GM18505 (cell line): ENCODE data around the gene NFATC2IP.
"Not testable (repeated sequence)": the region's sequence is repeated elsewhere in the genome, so short reads cannot be mapped to it uniquely, and the experiment has no call there.

Experiments used
- ATAC-seq: cut with Tn5 transposase; IDR thresholded peaks from one replicate; pipeline ENCODE4 v1.9.1; 2021; ENCODE audit not compliant: unreplicated experiment
- POLR2A ChIP-seq: IDR thresholded peaks from 4 replicates; pipeline ENCODE4 v1.6.1; 2011; ENCODE audit warnings: borderline replicate concordance; ENCODE audit not compliant: insufficient read depth, insufficient read length; ENCODE audit errors: extremely low read depth

Gene NFATC2IP

GRCh38 chr16:28923231-28923587, 27.5 kb upstream of the NFATC2IP start:
- ATAC-seq: no peak
- no peak for TF ChIP-seq POLR2A

GRCh38 chr16:28923652-28924398, 26.9 kb upstream of the NFATC2IP start:
- peak; percentile 81 for TF ChIP-seq POLR2A
- peak; percentile 42 for ATAC-seq

- no peak for ATAC-seq
- TF ChIP-seq POLR2A: no peak
Observed at GRCh38 chr16:28924399-28924761, 26.4 kb upstream of the NFATC2IP start.

- peak; percentile 57 for ATAC-seq
- TF ChIP-seq POLR2A: no peak
Observed at GRCh38 chr16:28924762-28925385, 25.9 kb upstream of the NFATC2IP start, which contains the start of gene RABEP2. TSS of gene RABEP2 (minus strand) at chr16:28925238. CDS start at chr16:28925163, 75 bp downstream.

- peak; percentile 91 for TF ChIP-seq POLR2A
- ATAC-seq: peak; percentile 31
Observed at GRCh38 chr16:28925386-28926228, 25.1 kb upstream of the NFATC2IP start.

- not testable (repeated sequence) for ATAC-seq
Observed at GRCh38 chr16:28926284-28926683, 24.5 kb upstream of the NFATC2IP start.

GRCh38 chr16:28927815-28928214, 22.9 kb upstream of the NFATC2IP start:
- no peak for TF ChIP-seq POLR2A
- no peak for ATAC-seq

- no peak for ATAC-seq
- TF ChIP-seq POLR2A: no peak
Observed at GRCh38 chr16:28930203-28930602, 20.5 kb upstream of the NFATC2IP start.

GRCh38 chr16:28930652-28931051, 20.1 kb upstream of the NFATC2IP start:
- TF ChIP-seq POLR2A: no peak
- no peak for ATAC-seq

- peak; percentile 71 for TF ChIP-seq POLR2A
- no peak for ATAC-seq
Observed at GRCh38 chr16:28931801-28932225, 18.9 kb upstream of the NFATC2IP start, which contains the start of gene CD19. TSS of gene CD19 (plus strand) at chr16:28931971. CDS start at chr16:28932001, 30 bp downstream.

- no peak for ATAC-seq
- TF ChIP-seq POLR2A: peak; percentile 36
Observed at GRCh38 chr16:28932339-28933141, 18.2 kb upstream of the NFATC2IP start.

- ATAC-seq: no peak
Observed at GRCh38 chr16:28933171-28933570, 17.6 kb upstream of the NFATC2IP start.

GRCh38 chr16:28935346-28935745, 15.4 kb upstream of the NFATC2IP start:
- no peak for ATAC-seq
- no peak for TF ChIP-seq POLR2A

More at GRCh38 chr16:28933171-28933570, 17.6 kb upstream of the NFATC2IP start:
- TF ChIP-seq POLR2A: no peak
